Measurements from ENCODE around the gene TTC29.
"Not testable (repeated sequence)": the region's sequence is repeated elsewhere in the genome, so short reads cannot be mapped to it uniquely, and the experiment has no call there.

Gene TTC29

DNA sequence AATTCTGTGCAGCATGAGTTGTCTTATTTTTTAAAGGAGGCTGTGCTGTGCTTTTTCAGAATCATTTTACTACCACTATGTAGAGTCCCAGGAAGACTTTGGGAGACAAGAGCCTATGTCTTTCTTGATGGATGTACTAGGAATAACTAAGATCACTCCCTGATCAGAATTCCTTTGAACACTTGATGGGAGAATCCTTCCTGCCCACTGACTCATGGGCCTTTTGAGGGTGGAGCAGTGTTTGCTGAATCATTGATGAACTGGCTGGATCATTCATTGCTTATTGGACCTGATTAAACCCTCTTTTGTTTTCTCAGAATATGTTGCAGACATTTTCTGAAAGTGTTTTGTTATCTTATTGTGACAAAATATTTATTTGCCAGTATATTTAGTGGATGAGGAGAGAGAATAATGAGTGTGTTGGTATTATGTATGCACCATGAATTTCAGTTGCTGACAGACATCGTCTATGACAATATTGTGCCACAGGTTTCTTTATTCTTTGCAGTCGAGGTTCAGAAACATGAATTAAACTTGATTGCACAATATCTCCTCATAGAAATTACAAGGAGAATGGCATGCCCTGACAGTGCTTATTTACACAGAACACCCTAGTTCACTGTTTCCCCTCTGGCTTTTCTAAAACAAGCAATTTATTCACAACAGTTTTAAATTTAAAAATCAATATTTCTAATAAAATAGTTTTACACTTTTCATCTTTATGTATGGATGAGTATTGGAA is 270.7 kb downstream of the TTC29 start:
- no peak for DNase-seq

- not testable (repeated sequence) for DNase-seq
Measured at GRCh38 chr4:146663968-146664311, 281.7 kb downstream of the TTC29 start.

DNA sequence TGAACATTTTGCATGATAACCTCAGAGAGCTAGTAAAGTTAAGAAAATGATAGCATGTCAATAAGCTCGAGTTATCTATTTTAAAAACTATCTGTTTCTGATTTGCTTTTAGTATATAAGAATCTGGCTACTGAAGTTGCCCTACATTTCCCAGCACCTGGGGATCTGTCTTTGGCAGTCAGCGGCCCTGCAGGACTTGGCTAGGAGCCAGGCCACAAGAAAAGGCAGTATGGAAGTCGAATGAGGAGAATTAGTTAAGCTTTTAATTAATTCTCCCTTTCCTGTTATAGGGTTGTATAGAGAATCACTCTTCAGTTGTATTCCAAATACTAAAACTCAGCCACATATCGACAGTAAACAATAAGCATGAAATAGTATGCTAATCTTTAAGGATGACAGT is 284.3 kb downstream of the TTC29 start:
- DNase-seq: no peak
